Astrocyte (in vitro differentiated cells and primary cell): ENCODE data around the gene RPS6KA2.

Experiments used
- CTCF ChIP-seq: IDR thresholded peaks from 2 replicates; pipeline ENCODE4 v1.5.1; 2011; ENCODE audit warnings: low read depth, mild to moderate bottlenecking, inconsistent platforms, low read length, moderate library complexity; ENCODE audit not compliant: insufficient read depth
- EZH2 ChIP-seq: IDR thresholded peaks from 2 replicates; pipeline ENCODE4 v1.6.1; 2012; ENCODE audit warnings: mild to moderate bottlenecking, low read length, inconsistent platforms; ENCODE audit not compliant: insufficient read depth

GRCh38 chr6:166418691-166419143 is 208.3 kb downstream of the RPS6KA2 start:
- TF ChIP-seq CTCF (no peak), EZH2 (no peak)
